IPS-20b (cell line): ENCODE data around the gene ITGB1.

ENCODE experiments used
- H3K27ac ChIP-seq: one replicate; pipeline ENCODE4 v1.5.1; 2013; ENCODE audit warnings: low read length
- H3K27me3 ChIP-seq: 2 replicates; pipeline ENCODE4 v1.6.1; 2013; ENCODE audit warnings: mild to moderate bottlenecking, low read length, inconsistent platforms; ENCODE audit not compliant: insufficient read depth
- H3K36me3 ChIP-seq: 2 replicates; pipeline ENCODE4 v1.6.1; 2013; ENCODE audit warnings: low read depth, mild to moderate bottlenecking, inconsistent platforms, low read length, moderate library complexity; ENCODE audit not compliant: insufficient read depth
- H3K4me1 ChIP-seq: 2 replicates; pipeline ENCODE4 v1.6.1; 2013; ENCODE audit warnings: mild to moderate bottlenecking, control low read depth, inconsistent platforms, low read length, moderate library complexity; ENCODE audit not compliant: insufficient read depth
- H3K4me3 ChIP-seq: 2 replicates; pipeline ENCODE4 v1.5.1; 2013; ENCODE audit warnings: mild to moderate bottlenecking, low read length, inconsistent platforms
- H3K9ac ChIP-seq: 2 replicates; pipeline ENCODE4 v1.6.1; 2013; ENCODE audit warnings: low read depth, mild to moderate bottlenecking, inconsistent platforms, low read length, moderate library complexity
- H3K9me3 ChIP-seq: 2 replicates; pipeline ENCODE4 v1.6.1; 2013; ENCODE audit warnings: mild to moderate bottlenecking, low read depth, low read length, inconsistent platforms; ENCODE audit not compliant: insufficient read depth

The ITGB1 gene

GRCh38 chr10:32940321-32941301, 17.4 kb downstream of the ITGB1 start:
- Histone ChIP-seq H3K9me3 (no peaks in the 10 kb centered on the region), H3K9ac (no peak overlapping the region), H3K4me3 (no peak overlapping the region), H3K36me3 (peaks cover 3% of the 10 kb centered on the region; the same call in 1 of the 2 replicates), H3K27ac (no peak overlapping the region), H3K27me3 (no peaks in the 10 kb centered on the region), H3K4me1 (peaks cover 37% of the 10 kb centered on the region)

DNA sequence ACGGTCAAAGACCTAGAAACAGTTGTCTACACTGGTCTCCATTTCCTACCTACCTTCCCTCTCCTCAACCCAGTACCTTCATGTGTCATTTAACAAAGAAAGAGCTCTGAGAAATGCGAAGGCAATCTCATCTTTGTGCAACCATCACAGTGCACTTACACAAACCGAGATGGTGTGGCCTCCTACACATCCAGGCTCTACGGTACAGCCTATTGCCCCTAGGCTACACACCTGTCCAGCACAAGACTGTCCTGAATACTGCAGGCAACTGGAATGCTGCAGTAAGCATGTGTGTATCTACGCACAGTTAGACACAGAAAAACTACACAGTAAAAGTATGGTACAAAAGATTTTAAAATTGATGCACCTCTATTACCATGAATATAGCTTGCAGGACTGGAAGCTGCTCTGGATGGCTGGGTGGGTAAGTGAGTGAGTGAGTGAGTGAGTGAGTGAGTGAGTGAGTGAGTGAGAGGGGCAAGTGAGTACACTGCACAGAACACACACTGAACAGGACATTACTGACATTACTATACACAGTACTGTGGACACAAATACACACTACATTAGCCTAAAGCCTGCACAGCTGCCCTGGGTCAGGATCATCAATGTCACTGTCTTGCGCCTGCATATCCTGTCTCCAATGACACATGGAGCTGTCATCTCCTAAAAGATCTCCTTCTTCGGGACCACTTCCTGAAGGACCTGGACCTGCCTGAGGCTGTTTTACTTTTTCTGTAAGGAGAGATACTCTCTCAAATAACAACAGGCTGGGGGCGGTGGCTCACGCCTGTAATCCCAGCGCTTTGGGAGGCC, 18.5 kb downstream of the ITGB1 start:
- no peaks in the 10 kb centered on the region for H3K27me3 ChIP-seq
- no peak overlapping the region for H3K27ac ChIP-seq
- H3K9me3 ChIP-seq = no peaks in the 10 kb centered on the region
- no peak overlapping the region for H3K4me3 ChIP-seq
- H3K4me1 ChIP-seq = peaks cover 37% of the 10 kb centered on the region
- H3K36me3 ChIP-seq = peaks cover 12% of the 10 kb centered on the region
- H3K9ac ChIP-seq = no peak overlapping the region

DNA sequence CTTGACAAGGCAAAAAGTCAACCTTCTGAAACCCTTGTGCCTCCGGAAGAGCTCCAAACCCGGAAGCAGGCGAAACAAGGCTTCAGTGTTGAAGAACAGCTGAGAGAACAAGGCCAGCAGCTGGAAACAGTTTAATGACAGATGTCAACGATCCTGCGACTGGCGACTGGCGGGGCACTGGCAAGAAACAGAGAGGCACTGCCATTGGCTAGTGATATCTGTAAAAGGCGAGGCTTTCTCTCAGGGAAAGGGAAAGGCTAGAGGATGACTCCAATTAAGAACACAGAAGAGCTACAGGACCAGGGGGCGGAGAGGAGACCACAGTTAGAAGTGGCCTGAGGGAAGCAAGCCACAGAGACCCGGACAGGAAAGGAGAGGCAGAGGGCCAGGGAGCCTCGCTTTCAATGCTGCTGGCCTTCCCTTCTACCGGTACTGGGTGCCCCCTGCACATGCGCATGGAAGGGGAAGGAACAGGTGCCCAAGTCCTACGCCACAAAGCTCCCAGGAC, 19.4 kb downstream of the ITGB1 start:
- H3K36me3 ChIP-seq = peaks cover 21% of the 10 kb centered on the region
- H3K27ac ChIP-seq = no peak overlapping the region
- H3K9me3 ChIP-seq = no peaks in the 10 kb centered on the region
- no peak overlapping the region for H3K4me3 ChIP-seq
- no peaks in the 10 kb centered on the region for H3K27me3 ChIP-seq
- peaks cover 32% of the 10 kb centered on the region for H3K4me1 ChIP-seq
- H3K9ac ChIP-seq = no peak overlapping the region

DNA sequence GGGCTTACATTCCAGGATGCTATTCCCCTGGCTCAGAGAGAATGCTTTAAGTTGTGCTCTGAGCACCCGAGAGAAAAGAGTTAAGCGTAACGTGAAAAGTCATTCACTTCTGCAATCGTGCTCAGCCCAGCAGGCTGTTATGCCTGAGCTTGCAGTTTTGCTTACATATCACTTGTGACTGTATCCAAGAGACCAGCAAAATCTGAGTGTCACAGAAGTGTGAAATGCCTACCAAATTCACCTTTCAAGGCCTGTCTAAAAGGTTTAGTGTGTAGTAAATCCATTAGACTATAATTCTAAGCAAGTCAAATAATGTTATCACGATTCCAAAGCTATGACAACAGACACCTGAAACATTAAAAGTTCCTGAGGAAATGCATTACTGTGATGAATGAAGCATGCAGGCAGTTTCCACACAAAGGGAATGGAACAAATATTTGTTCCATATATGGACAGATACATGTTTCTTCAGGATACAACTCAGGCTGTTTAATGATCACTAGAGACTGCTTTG, 20.1 kb downstream of the ITGB1 start:
- Histone ChIP-seq H3K27me3 (no peaks in the 10 kb centered on the region), H3K36me3 (peaks cover 28% of the 10 kb centered on the region), H3K27ac (no peak overlapping the region), H3K9ac (no peak overlapping the region), H3K9me3 (no peaks in the 10 kb centered on the region), H3K4me3 (no peak overlapping the region), H3K4me1 (peaks cover 30% of the 10 kb centered on the region)

- H3K27ac ChIP-seq = no peak overlapping the region
- no peaks in the 10 kb centered on the region for H3K9me3 ChIP-seq
- H3K36me3 ChIP-seq = peaks cover 83% of the 10 kb centered on the region
- H3K27me3 ChIP-seq = no peaks in the 10 kb centered on the region
- no peaks in the 10 kb centered on the region for H3K4me1 ChIP-seq
- no peak overlapping the region for H3K9ac ChIP-seq
- no peak overlapping the region for H3K4me3 ChIP-seq
Measured at GRCh38 chr10:32932225-32932729, 25.8 kb downstream of the ITGB1 start.

DNA sequence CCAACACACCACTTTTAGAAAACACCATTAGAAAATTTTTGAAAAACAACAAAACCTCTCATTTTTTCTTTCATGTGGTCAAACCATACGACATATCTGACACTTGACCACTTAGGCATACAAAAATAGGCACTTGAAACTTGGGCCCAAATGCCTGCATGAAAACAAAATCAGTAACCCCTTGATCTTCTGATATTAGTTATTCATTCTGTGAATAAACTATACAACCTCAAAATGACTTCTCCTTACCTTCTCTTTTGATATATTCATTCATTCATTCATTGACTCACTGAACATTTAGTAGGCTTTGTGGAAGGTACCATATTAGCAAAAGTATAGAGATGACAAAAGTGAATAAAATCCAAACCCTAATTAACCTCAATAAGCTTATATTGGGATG, 26.4 kb downstream of the ITGB1 start:
- Histone ChIP-seq H3K9ac (no peak overlapping the region), H3K27me3 (no peaks in the 10 kb centered on the region), H3K27ac (no peak overlapping the region), H3K4me3 (no peak overlapping the region), H3K4me1 (no peaks in the 10 kb centered on the region), H3K9me3 (no peaks in the 10 kb centered on the region; the same call in 1 of the 2 replicates), H3K36me3 (peaks cover 90% of the 10 kb centered on the region)

DNA sequence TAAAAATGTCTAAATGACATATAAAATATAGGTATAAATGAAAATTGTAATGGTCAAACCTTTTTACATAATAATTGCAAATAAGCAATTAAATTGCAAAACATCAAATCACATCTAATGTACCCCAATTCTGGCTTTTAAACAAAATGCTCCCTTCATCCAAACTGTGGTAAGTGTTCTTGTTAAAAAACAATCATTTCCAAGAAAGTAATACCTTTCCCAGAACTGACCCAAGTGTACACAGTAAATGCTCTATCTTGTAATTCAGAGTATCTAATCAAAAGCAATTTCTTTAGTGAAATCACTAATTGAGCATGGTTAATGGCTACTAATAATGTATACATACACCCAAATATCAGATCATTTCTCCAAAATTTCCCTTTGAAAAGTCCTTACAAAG, 28.0 kb downstream of the ITGB1 start:
- Histone ChIP-seq H3K27ac (no peak overlapping the region), H3K36me3 (peaks cover 98% of the 10 kb centered on the region), H3K9me3 (no peaks in the 10 kb centered on the region; the same call in 1 of the 2 replicates), H3K4me3 (no peak overlapping the region), H3K27me3 (no peaks in the 10 kb centered on the region), H3K4me1 (no peaks in the 10 kb centered on the region), H3K9ac (no peak overlapping the region)

GRCh38 chr10:32929634-32930033, 28.4 kb downstream of the ITGB1 start:
- H3K9me3 ChIP-seq = no peaks in the 10 kb centered on the region; the same call in 1 of the 2 replicates
- peaks cover 98% of the 10 kb centered on the region for H3K36me3 ChIP-seq
- no peak overlapping the region for H3K27ac ChIP-seq
- H3K4me1 ChIP-seq = no peaks in the 10 kb centered on the region
- no peak overlapping the region for H3K9ac ChIP-seq
- no peaks in the 10 kb centered on the region for H3K27me3 ChIP-seq
- no peak overlapping the region for H3K4me3 ChIP-seq

- Histone ChIP-seq H3K27me3 (no peaks in the 10 kb centered on the region), H3K36me3 (peaks cover 98% of the 10 kb centered on the region), H3K9me3 (no peaks in the 10 kb centered on the region; the same call in 1 of the 2 replicates), H3K4me3 (no peak overlapping the region), H3K4me1 (no peaks in the 10 kb centered on the region), H3K27ac (no peak overlapping the region), H3K9ac (no peak overlapping the region)
Measured at GRCh38 chr10:32927750-32928149, 30.3 kb downstream of the ITGB1 start.

GRCh38 chr10:32923849-32924248, 34.2 kb downstream of the ITGB1 start:
- H3K4me3 ChIP-seq = no peak overlapping the region
- no peak overlapping the region for H3K9ac ChIP-seq
- no peaks in the 10 kb centered on the region; the same call in 1 of the 2 replicates for H3K9me3 ChIP-seq
- H3K36me3 ChIP-seq = peaks cover 99% of the 10 kb centered on the region
- no peak overlapping the region for H3K27ac ChIP-seq
- no peaks in the 10 kb centered on the region for H3K27me3 ChIP-seq
- H3K4me1 ChIP-seq = no peaks in the 10 kb centered on the region

GRCh38 chr10:32923134-32923533, 34.9 kb downstream of the ITGB1 start:
- no peak overlapping the region for H3K27ac ChIP-seq
- H3K4me1 ChIP-seq = no peaks in the 10 kb centered on the region
- no peaks in the 10 kb centered on the region; the same call in 1 of the 2 replicates for H3K9me3 ChIP-seq
- H3K4me3 ChIP-seq = no peak overlapping the region
- peaks cover 100% of the 10 kb centered on the region for H3K36me3 ChIP-seq
- H3K27me3 ChIP-seq = no peaks in the 10 kb centered on the region
- H3K9ac ChIP-seq = no peak overlapping the region
